Testis (tissue), 2 donors: ENCODE results near the gene RECQL5.
"Not testable (repeated sequence)": the region's sequence is repeated elsewhere in the genome, so short reads cannot be mapped to it uniquely, and the experiment has no call there.

Experiments
- CTCF ChIP-seq, 3 experiments: fragments of 450-650 bp in 2 of 3; fragments of 200-600 bp in 1 of 3; sonication (generic) in 1 of 3; IDR thresholded peaks; one replicate each; pipeline ENCODE4 v1.5.1; 2016 to 2019; ENCODE audit warnings: antibody characterized with exemption in 3 of 3, mild to moderate bottlenecking in 2 of 3, moderate library complexity in 1 of 3
- POLR2A ChIP-seq: fragments of 450-650 bp; IDR thresholded peaks from one replicate; pipeline ENCODE4 v1.6.1; 2017; ENCODE audit warnings: antibody characterized with exemption, mild to moderate bottlenecking, moderate library complexity

- TF ChIP-seq CTCF (IDR thresholded peaks at IDR 0.05); POLR2A: not testable (repeated sequence)
Observed at GRCh38 chr17:75638039-75638438, 28.9 kb downstream of the RECQL5 start.
